ENCODE results near the gene ZNF324B. TPM values are rescaled to one million over a fixed set of nuclear protein-coding genes. Genes with fewer than 3 reads are reported as not detected.
A peak's percentile ranks its signal among the peaks of the same experiment; 100 is the strongest.
"Not testable (repeated sequence)": the region's sequence is repeated elsewhere in the genome, so short reads cannot be mapped to it uniquely, and the experiment has no call there.

ZNF324B gene
- total RNA-seq (ENCODE audit: unreplicated experiment) = 5.2 TPM
- long read RNA-seq, partial matches to known transcripts = 0 of 2 reads
- long read RNA-seq, other reads (novel, unspliced or antisense) = 1 of 2 reads

GRCh38 chr19:58451358-58452101 lies at the start of gene ZNF324B:
TSS of gene ZNF324B (plus strand) at chr19:58451622. CDS start at chr19:58453702, 2,080 bp downstream.
- peaks cover 9% of the 10 kb centered on the region for H3K27me3 Mint-ChIP-seq (ENCODE audit: unreplicated experiment)
- peaks cover 6% of the 10 kb centered on the region for H3K4me1 Mint-ChIP-seq (ENCODE audit: unreplicated experiment)
- H3K27ac Mint-ChIP-seq (ENCODE audit: unreplicated experiment) = peak within 1 kb of the TSS; percentile 83
- DNase-seq (ENCODE audit: low spot score) = peak; percentile 92
- peak within 1 kb of the TSS; percentile 90 for H3K4me3 Mint-ChIP-seq (ENCODE audit: unreplicated experiment)
- H3K36me3 Mint-ChIP-seq (ENCODE audit: low read depth, unreplicated experiment) = peaks cover 21% of the 10 kb centered on the region
- peaks cover 6% of the 10 kb centered on the region for H3K9me3 Mint-ChIP-seq (ENCODE audit: unreplicated experiment)
- TF ChIP-seq CTCF (IDR thresholded peaks at IDR 0.05; ENCODE audit: unreplicated experiment) = no peak

GRCh38 chr19:58401840-58402421 lies 49.5 kb upstream of the ZNF324B start:
- H3K4me1 Mint-ChIP-seq (ENCODE audit: unreplicated experiment) = peaks cover 4% of the 10 kb centered on the region
- H3K36me3 Mint-ChIP-seq (ENCODE audit: low read depth, unreplicated experiment) = peaks cover 5% of the 10 kb centered on the region
- no peak overlapping the region for H3K27ac Mint-ChIP-seq (ENCODE audit: unreplicated experiment)
- H3K27me3 Mint-ChIP-seq (ENCODE audit: unreplicated experiment) = peaks cover 6% of the 10 kb centered on the region
- TF ChIP-seq CTCF (IDR thresholded peaks at IDR 0.05; ENCODE audit: unreplicated experiment) = no peak
- DNase-seq (ENCODE audit: low spot score) = no peak
- H3K4me3 Mint-ChIP-seq (ENCODE audit: unreplicated experiment) = peak overlapping the region; percentile 37
- H3K9me3 Mint-ChIP-seq (ENCODE audit: unreplicated experiment) = no peaks in the 10 kb centered on the region

- peaks cover 12% of the 10 kb centered on the region for H3K4me1 Mint-ChIP-seq (ENCODE audit: unreplicated experiment)
- not testable (repeated sequence) for H3K9me3 Mint-ChIP-seq (ENCODE audit: unreplicated experiment); DNase-seq (ENCODE audit: low spot score); H3K4me3 Mint-ChIP-seq (ENCODE audit: unreplicated experiment); H3K27me3 Mint-ChIP-seq (ENCODE audit: unreplicated experiment); H3K36me3 Mint-ChIP-seq (ENCODE audit: low read depth, unreplicated experiment); H3K27ac Mint-ChIP-seq (ENCODE audit: unreplicated experiment)
These were observed 47.4 kb upstream of the ZNF324B start for GRCh38 chr19:58403920-58404478.

- no peak for DNase-seq (ENCODE audit: low spot score)
- Mint-ChIP-seq H3K27me3 (ENCODE audit: unreplicated experiment) (peaks cover 17% of the 10 kb centered on the region), H3K4me1 (ENCODE audit: unreplicated experiment) (peaks cover 15% of the 10 kb centered on the region), H3K9me3 (ENCODE audit: unreplicated experiment) (no peaks in the 10 kb centered on the region), H3K4me3 (ENCODE audit: unreplicated experiment) (peak overlapping the region; percentile 95), H3K27ac (ENCODE audit: unreplicated experiment) (peak overlapping the region; percentile 20), H3K36me3 (ENCODE audit: low read depth, unreplicated experiment) (peaks cover 12% of the 10 kb centered on the region)
- TF ChIP-seq CTCF (IDR thresholded peaks at IDR 0.05; ENCODE audit: unreplicated experiment) = peak; percentile 39
These were observed 44.4 kb upstream of the ZNF324B start for GRCh38 chr19:58406818-58407657.

GRCh38 chr19:58407658-58408151 lies 43.7 kb upstream of the ZNF324B start:
- H3K4me1 Mint-ChIP-seq (ENCODE audit: unreplicated experiment) = peaks cover 15% of the 10 kb centered on the region
- H3K9me3 Mint-ChIP-seq (ENCODE audit: unreplicated experiment) = no peaks in the 10 kb centered on the region
- DNase-seq (ENCODE audit: low spot score) = no peak
- peaks cover 17% of the 10 kb centered on the region for H3K27me3 Mint-ChIP-seq (ENCODE audit: unreplicated experiment)
- H3K36me3 Mint-ChIP-seq (ENCODE audit: low read depth, unreplicated experiment) = peaks cover 12% of the 10 kb centered on the region
- no peak overlapping the region for H3K27ac Mint-ChIP-seq (ENCODE audit: unreplicated experiment)
- TF ChIP-seq CTCF (IDR thresholded peaks at IDR 0.05; ENCODE audit: unreplicated experiment) = no peak
- peak overlapping the region; percentile 95 for H3K4me3 Mint-ChIP-seq (ENCODE audit: unreplicated experiment)

All from endothelial cell (in vitro differentiated cells).